ENCODE results near the gene DBNDD1. TPM values are rescaled to one million over a fixed set of nuclear protein-coding genes. Genes with fewer than 3 reads are reported as not detected.

Gene DBNDD1
- total and polyA plus RNA-seq, 2 donors (not counting 1 experiment from before 2014, with no cell fraction given) = 3.1 to 72.1 TPM

GRCh38 chr16:90019543-90020259 lies 445 bp upstream of the DBNDD1 start:
- WGBS (ENCODE audit: insufficient coverage) = 4% methylated on average over 41 of the region's 57 CpGs
- peaks cover 6% of the 10 kb centered on the region for H3K79me2 ChIP-seq (ENCODE audit: control insufficient read depth, insufficient read depth, low read length)

More at GRCh38 chr16:90019543-90020259, 445 bp upstream of the DBNDD1 start:
- H4K20me1 ChIP-seq (ENCODE audit: control insufficient read depth, insufficient read depth, low read length, poor library complexity, severe bottlenecking) = no peaks in the 10 kb centered on the region
- peak overlapping the region; percentile 97 for H3K4me2 ChIP-seq (replicated peaks; ENCODE audit: low read depth, low read length, poor library complexity, severe bottlenecking)
- peaks cover 15% of the 10 kb centered on the region for H3K27me3 Mint-ChIP-seq
- H3K4me1 Mint-ChIP-seq = peaks cover 34% of the 10 kb centered on the region
- TF ChIP-seq, protein P1, sequence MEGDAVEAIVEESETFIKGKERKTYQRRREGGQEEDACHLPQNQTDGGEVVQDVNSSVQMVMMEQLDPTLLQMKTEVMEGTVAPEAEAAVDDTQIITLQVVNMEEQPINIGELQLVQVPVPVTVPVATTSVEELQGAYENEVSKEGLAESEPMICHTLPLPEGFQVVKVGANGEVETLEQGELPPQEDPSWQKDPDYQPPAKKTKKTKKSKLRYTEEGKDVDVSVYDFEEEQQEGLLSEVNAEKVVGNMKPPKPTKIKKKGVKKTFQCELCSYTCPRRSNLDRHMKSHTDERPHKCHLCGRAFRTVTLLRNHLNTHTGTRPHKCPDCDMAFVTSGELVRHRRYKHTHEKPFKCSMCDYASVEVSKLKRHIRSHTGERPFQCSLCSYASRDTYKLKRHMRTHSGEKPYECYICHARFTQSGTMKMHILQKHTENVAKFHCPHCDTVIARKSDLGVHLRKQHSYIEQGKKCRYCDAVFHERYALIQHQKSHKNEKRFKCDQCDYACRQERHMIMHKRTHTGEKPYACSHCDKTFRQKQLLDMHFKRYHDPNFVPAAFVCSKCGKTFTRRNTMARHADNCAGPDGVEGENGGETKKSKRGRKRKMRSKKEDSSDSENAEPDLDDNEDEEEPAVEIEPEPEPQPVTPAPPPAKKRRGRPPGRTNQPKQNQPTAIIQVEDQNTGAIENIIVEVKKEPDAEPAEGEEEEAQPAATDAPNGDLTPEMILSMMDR (IDR thresholded peaks at IDR 0.05) = no peak
- TF ChIP-seq EZH2 (IDR thresholded peaks at IDR 0.05; ENCODE audit: borderline replicate concordance, insufficient read depth, low read depth, low read length, poor library complexity, severe bottlenecking) = no peak
- H3K4me3 Mint-ChIP-seq = peak overlapping the region; percentile 86
- H3K36me3 ChIP-seq (replicated peaks in 1 of 2; ENCODE audit: control extremely low read depth in 1 of 2, control insufficient read depth in 1 of 2, extremely low read depth in 1 of 2, insufficient read depth in 2 of 2, low read length in 1 of 2) = no peaks in the 10 kb centered on the region
- no peak overlapping the region for H3K27ac ChIP-seq (ENCODE audit: low read length in 2 of 2)
- H3K27ac Mint-ChIP-seq = peak overlapping the region; percentile 67
- peak overlapping the region in 4 of 5 experiments; percentile 44 to 64 (median 54) for H3K4me3 ChIP-seq (ENCODE audit: control extremely low read depth in 1 of 5, extremely low read depth in 1 of 5, insufficient read depth in 1 of 5, low read depth in 2 of 5, low read length in 4 of 5)
- ATAC-seq (ENCODE audit: low read depth) (peak; percentile 75), DNase-seq (peak; percentile 77)
- CTCF ChIA-PET = interaction anchor here (1.0 to 2.3 kb wide), 7 partner anchors 10 to 110 kb away, joined by 3 to 8 read pairs (median 5); no protein-coding TSS in a partner anchor
- H3K27me3 ChIP-seq (replicated peaks in 1 of 4; ENCODE audit: control extremely low read depth in 1 of 4, control insufficient read depth in 3 of 4, insufficient read depth in 4 of 4, low read length in 3 of 4) = peaks cover 0 to 21% (median 6%) of the 10 kb centered on the region in 4 experiments
- peak overlapping the region; percentile 58 for H3K9ac ChIP-seq (ENCODE audit: low read length)
- POLR2A ChIA-PET = no interaction called here
- H2AFZ ChIP-seq (ENCODE audit: insufficient read depth, low read depth, low read length, poor library complexity, severe bottlenecking) = peak overlapping the region; percentile 78
- intact Hi-C loops (cut with micrococcal nuclease) = loop anchor here (5.0 to 10.0 kb wide), 2 partner anchors 72 to 95 kb away; partner anchors contain the start of genes DEF8 and TUBB3
- no peaks in the 10 kb centered on the region for H3K9me3 Mint-ChIP-seq (ENCODE audit: insufficient read depth)
- peaks cover 28 to 40% of the 10 kb centered on the region in 2 donors for H3K4me1 ChIP-seq (ENCODE audit: control insufficient read depth in 2 of 2, insufficient read depth in 2 of 2, low read length in 2 of 2)
- H3K9me3 ChIP-seq (ENCODE audit: control extremely low read depth in 1 of 3, control insufficient read depth in 2 of 3, insufficient read depth in 1 of 3, low read length in 2 of 3) = peaks cover 0 to 5% (median 0%) of the 10 kb centered on the region in 3 donors
